Measurements from ENCODE around the gene CATSPER3.
"Not testable (repeated sequence)": the region's sequence is repeated elsewhere in the genome, so short reads cannot be mapped to it uniquely, and the experiment has no call there.

CATSPER3 gene

DNA sequence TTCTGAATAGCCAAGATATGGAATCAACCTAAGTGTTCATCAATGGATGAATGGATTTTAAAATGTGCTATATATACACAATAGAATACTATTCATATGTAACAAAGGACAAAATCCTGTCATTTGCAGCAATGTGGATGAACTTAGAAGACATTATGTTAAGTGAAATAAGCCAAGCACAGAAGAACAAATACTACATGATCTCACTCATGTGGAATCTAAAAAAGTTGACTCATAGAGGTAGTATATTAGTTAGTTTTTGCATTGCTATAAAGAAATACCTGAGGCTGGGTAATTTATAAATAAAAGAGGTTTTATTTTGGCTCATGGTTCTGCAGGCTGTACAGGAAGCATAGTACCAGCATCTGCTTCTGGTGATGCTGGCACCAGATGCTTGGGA lies 8.1 kb downstream of the CATSPER3 start:
- DNase-seq, result no peak

DNA sequence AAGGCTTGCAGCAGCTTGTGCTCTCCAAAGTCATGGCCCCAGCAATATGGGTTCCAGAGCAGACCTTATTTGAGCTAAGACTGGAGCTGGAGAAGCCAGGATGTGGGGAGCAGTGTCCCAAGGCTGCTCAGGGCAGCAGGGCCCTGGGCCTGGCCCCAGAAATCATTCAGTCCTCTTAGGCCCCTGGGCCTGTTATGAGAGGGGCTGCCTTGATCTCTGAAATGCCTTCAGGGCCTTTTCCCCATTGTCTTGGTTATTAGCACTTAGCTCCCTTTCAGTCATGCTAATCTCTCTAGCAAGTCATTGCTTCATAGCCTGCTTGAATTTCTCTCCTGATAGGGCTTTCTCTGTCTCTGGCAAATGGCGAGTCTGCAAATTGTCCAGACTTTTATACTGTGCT lies 9.1 kb downstream of the CATSPER3 start:
- DNase-seq, result no peak

DNA sequence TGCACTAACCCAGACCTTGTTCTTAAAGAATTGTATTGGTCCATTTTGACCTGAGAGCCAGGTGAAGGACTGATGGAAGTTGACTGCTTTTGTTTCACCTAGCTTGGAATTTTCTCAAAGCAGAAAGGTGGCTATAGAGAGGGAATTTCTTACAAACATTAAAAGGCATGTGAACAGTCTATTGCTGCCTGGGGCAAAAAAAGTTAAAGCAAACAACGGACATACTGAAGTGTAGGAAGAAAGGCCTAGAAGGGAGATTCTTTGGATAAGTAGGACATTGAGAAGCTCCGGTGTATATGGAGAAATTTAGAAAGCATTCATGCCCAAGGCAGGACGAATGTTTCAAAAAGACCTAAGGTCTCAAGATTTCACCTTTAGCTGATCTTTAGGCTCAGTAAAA lies 11.7 kb downstream of the CATSPER3 start:
- no peak for DNase-seq

DNA sequence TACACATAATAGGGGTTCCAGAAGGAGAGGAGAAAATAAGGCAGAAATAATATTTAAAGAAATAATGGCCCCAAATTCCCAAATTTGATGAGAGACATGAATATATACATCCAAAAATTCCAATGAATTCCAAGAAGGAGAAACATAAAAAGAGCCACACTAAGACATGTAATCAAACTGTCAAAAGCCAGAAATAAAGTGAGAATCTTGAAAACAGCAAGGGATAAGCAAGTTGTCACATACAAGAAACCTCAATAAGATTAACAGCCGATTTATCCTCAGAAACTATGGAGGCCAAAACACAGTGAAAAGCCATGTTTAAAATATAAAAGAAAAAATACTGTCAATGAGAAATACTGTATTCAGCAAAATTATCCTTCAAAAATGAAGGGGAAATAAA lies 14.5 kb downstream of the CATSPER3 start:
- no peak for DNase-seq

DNA sequence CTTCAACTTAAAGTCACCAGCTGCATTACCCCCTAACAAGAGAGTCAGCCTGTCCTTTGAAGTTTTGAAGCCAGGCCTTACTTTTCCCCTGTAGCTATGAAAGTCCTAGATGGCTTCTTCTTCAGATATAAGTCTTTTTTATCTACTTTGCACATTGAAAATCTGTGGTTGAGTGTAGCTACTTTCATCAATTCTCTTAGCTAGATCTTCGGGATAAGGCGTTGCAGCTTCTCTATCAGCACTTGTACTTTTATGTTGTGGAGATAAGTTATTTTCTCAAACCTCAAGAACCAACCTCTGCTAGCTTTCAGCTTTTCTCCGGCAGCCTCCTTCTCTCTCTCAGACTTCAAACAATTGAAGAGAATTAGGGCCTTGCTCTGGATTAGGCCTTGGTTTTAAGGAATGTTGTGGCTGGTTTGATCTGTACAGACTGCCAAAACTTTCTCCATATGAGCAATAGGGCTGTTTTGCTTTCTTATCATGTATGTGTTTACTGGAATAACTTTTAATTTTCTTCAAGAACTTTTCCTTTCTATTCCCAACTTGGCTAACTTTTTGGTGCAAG lies 21.6 kb downstream of the CATSPER3 start:
- DNase-seq, result no peak

DNA sequence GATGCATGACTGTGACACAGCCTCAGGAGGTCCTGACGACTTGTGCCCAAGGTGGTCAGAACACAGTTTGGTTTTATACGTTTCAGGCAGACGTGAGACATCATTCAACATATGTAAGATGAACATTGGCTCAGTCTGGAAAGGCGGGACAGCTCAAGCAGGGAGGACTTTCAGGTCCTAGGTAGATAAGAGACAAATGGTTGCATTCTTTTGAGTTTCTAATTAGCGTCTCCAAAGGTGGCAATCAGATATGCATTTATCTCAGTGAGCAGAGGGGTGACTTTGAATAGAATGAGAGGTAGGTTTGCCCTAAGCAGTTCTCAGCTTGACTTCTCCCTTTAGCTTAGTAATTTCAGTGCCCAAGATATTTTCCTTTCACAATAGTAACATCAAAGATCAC lies 22.5 kb downstream of the CATSPER3 start:
- not testable (repeated sequence) for DNase-seq

DNA sequence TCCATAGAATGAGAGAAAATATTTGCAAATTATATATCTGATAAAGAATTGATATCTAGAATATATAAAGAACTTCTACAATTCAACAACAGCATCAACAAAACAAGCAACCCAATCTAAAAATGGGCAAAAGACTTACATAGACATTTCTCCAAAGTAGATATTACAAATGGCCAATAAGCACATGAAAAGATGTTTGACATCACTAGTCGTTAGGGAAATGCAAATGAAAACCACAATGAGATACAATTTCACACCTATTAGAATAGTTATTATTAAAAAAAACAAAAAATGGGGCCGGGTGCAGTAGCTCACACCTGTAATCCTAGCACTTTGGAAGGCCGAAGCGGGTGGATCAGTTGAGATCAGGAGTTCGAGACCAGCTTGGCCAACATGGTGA lies 24.4 kb downstream of the CATSPER3 start:
- no peak for DNase-seq

DNA sequence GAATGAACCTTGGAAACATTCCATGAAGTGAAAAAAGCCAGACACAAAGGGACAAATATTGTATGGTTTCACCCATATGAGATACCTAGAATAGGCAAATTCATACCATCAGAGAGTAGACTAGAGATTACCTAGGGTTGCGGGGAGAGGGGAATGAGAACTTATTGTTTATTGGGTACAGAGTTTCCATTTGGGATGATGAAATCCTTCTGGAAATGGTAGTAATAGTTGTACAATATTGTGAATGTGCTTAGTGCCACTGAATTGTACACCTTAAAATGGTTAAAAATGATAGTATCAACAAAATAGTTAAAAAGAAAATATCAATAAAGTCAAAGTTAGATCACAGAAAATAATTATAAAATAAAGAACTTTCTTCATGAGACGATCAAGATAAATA lies 25.5 kb downstream of the CATSPER3 start:
- no peak for DNase-seq

DNA sequence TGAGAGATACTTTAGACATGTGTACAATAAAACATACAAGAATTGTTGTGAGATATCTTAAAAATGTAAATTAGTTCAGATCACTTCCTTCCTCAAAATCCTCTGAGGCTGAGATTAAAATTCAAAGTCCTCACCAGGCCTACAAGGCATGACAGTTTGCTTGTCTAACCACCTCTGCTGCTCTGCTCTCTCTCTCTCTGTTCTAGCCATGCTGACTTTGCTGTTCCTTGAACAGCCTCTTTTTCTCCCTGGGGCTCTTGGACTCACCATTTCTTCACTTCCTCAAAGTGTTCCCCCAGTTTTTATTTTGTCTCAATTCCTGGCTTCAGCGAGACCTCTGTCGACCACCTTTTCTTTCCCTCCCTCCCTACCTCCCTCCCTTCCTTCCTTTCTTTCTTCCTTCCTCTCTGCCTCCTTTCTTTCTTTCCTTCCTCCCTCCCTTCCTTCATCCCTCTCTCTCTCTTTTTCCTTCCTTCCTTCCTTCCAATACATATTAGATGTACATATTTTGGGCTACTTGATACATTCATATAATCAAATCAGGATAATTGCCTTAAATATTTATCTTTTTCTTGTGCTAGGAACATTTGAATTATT lies 27.0 kb downstream of the CATSPER3 start:
- no peak for DNase-seq

DNA sequence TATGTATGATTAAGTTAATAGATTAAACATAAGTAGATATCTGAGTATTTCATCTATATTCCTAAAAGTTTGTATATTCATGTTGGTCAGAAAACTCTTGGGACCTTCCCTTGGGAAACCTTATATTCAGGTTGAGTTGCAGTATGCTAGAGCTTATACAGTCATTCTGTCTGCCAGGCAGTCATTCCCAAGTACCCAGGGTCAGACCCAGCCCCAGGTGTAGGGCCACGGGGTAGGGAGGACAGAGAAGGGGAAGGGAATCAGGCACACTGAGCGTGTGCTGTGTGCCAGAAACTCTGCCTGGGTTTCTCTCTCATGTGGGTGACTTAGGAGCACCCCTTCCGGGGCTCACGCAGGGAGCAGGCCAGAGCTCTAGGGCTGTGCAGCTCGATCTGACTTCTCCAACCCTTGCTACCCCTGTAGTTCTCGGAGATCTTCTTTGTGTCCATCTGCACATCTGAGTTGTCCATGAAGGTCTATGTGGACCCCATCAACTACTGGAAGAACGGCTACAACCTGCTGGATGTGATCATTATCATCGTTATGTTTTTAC lies 28.2 kb downstream of the CATSPER3 start:
- no peak for DNase-seq

DNA sequence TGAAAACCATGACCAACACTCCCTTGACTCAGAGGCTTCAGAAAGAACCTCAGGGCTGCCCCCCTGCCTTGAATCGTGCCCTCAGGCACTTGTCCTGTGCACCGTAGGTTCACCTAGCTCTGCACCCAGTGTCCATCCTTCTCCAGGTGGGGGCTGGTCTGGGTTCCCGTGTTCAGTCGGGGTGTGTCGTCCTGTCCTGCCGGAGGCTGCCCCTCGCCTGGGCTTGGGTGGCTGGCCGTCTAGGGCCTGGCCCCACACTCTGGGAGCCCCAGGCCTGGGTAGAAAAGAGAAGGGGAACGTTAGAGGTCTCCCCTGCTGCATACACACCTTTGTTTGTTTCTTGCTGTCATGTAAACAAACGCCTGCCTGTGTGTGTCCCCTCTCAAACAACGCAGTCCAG lies 29.3 kb downstream of the CATSPER3 start:
- no peak for DNase-seq

DNA sequence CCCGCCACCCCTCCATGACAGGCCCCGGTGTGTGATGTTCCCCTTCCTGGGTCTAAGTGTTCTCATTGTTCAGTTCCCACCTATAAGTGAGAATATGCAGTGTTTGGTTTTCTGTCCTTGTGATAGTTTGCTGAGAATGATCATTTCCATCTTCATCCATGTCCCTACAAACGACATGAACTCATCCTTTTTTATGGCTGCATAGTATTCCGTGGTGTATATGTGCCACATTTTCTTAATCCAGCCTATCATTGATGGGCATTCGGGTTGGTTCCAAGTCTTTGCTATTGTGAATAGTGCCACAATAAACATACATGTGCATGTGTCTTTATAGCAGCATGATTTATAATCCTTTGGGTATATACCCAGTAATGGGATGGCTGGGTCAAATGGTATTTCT lies 30.4 kb downstream of the CATSPER3 start:
- not testable (repeated sequence) for DNase-seq

DNA sequence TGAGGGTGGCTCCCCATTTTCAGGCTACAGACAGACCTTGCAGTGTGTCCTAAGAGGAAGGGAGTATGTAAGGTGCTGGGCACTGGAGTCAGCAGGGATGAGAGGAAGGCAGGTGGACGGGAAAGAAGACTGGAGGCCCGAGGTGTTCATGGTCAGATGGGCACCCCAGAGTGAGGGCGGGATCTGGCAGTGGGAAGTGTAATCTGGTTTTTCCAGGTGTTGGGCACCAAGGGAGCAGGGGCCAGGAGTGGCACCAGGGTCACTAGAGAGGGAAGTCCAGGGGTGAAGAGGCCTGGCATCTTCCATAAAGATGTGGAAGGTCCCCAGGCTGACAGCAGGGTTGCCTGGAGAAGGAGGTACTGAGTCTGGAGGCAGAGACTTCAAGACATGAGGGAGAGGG lies 36.7 kb downstream of the CATSPER3 start:
- no peak for DNase-seq

DNA sequence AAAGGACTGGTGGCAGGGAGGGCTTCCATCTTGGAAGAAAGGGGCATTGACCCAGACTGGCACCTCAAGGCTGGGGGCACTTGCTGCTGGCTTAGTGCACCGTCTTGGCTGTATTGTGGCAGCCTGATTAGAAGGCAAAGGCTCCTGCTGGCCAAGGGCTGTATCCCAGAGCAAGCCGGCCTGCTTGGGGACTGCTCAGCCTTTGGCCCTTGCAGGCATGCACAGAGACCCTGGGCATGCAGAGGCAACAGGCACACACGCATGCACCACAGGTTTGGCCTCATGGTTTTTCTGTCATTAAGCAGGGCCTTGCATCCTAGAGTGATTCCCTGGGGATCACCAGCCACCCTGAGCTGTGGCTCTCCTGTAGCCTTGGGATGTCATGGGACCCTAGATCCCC lies 37.4 kb downstream of the CATSPER3 start:
- DNase-seq, result no peak

DNA sequence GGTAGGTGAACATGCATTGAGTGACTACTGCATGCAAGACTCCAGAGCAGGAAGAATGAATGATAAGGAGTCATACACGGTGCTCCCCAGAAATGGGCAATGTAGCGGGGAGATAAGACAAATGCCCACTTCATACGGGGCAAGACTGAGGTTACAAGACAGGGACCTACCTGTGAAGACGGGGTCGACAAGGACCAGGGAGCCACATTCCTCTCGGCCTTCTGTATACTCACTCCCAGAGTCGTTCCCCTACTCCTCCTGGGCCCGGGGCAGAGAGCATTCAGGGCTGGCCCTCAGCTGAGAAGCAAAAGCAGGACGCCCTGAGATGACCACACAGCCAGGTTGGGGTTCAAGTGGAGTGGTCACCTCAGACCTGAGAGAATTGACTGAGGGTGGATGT lies 39.6 kb downstream of the CATSPER3 start:
- no peak for DNase-seq

DNA sequence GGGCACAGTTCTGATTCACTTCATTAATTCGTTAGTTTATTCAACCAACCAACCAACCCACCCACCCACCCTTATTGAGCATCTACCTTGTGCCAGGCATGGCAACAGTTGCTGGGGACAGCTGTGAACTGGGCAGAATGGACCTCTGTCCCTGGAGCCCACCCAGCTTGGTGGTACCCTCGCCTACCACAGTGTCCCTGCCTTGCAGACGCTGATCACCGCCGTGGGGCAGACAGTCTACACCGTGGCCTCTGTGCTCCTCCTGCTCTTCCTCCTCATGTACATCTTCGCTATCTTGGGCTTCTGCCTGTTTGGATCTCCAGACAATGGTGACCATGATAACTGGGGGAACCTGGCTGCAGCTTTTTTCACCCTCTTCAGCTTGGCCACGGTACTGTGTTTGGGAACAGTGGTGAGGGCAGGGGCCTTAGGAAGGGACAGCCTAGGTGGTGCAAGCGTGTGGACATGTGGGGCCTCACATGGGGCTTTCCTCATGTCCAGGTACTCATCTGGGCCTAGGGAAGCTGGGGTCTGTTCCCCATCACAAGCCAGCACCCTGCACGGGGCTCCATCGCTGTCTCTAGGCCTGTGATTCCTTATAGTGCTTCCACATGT lies 40.1 kb downstream of the CATSPER3 start:
- no peak for DNase-seq

DNA sequence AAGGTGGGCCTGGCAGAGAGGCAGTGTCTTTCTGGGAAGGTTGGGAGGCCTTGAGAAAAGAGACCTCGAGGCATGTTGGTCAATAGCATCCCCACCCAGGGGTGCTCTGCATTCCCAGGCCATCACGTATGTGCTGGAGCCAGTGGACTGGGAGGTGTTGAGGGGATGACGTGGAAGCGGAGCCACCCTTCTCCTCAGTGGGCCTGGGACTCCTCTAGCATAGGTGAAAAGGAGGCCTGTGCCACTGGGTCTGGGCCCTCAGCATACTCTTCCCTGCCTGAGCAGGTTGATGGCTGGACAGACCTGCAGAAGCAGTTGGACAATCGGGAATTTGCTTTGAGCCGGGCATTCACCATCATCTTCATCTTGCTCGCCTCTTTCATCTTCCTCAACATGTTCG lies 40.8 kb downstream of the CATSPER3 start:
- no peak for DNase-seq

DNA sequence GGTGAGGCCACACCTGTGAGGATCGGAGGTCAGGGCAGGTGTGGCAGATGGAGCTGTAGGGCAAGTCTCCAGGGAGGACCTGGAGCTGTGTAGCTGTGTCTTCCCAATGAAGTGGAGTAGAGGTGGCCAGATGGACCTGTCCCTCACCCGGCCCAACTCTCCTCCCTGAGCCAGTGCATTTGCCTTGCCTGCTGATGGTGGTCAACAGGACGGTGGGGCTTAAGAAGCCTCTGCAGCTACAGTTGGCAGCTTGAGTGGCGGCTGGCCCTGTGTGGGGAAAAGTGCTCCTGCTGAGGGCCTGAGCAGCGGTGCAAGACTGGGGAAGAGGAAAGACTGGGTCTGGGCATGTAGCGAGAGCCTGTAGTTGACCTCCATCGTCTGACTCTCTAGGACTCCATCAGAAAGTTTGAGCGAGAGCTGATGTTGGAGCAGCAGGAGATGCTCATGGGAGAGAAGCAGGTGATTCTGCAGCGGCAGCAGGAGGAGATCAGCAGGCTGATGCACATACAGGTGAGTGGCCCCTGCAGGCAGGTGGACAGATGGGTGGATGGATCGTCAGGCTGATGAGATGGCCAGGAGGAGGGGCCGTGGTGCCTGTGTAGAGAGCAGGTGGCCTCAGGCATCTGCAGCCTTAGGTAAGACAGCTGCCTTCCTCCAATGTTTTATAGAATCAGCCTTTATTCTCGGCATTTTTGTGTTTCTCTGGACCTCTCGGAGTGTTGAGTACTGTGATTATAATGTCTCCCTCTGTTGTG lies 41.5 kb downstream of the CATSPER3 start:
- no peak for DNase-seq

DNA sequence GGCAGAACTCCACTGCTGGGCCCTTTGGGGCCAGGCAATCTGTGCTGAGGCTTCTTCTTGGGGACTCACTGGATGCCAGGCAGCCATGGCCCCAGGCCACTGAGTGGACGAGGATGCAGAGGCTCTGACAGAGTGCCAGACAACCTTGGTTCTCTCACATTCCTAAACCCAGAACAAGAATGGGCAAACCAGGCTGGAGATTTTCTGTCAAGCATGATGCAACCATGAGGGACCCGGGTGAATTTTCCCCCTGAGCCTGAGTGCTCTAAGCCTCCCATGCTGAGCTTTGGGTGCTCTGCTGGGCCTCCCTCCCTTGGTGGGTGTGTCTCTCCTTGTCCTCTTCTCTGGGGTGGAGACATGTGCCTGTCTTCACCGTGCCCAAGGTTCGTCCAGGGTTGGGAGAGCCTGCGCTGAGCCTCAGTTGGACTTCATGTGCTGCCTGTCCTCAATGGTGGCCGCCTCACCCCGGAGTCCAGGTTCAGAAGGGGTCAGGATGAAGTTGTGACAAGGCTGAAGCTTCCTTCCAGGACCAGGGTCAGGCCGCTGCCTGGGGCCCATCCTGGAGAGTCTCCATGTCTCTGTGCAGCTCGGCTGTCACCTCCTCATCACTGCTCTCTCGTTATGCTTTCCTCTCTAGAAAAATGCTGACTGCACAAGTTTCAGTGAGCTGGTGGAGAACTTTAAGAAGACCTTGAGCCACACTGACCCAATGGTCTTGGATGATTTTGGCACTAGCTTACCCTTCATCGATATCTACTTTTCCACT lies 42.2 kb downstream of the CATSPER3 start:
- no peak for DNase-seq

DNA sequence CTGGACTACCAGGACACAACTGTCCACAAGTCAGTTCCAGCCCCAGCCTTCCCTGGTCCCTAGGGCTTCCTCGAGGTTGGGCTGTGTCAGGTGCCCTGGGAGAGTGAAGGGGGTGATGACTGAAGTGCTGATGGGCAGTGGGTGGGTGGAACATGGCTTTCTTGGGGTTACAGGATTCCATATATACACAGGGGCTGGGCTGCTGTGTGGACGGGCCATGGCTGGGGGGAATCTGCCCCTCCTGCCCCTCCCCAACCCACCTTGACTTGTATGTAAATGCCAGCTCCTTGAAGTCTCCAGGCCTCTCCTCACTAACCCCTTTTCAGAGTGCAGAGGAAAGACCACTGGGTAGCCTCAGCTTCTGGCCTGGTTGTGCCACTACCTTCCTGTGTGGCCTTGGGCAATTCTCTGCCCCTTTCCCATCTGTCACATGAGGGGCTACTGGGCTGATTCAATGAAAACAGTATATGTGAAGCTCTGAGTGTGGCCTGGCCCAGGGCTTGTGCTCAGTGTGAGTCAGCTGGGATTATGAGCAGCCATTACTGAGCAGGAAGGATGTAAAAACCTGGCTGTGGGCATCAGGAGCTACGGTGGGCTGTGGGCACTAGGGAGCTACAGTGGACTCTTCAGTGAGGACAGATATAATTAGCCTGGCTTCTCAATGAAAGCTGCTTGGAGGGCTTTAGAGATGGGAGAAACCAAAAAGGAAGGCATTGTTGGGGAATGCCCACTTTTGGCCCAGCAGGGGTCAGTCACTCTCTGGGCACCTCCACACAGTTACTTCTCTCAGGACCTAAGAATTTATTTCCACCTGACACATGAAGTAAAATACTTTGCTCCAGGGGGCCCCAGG lies 43.0 kb downstream of the CATSPER3 start:
- DNase-seq, result no peak

DNA sequence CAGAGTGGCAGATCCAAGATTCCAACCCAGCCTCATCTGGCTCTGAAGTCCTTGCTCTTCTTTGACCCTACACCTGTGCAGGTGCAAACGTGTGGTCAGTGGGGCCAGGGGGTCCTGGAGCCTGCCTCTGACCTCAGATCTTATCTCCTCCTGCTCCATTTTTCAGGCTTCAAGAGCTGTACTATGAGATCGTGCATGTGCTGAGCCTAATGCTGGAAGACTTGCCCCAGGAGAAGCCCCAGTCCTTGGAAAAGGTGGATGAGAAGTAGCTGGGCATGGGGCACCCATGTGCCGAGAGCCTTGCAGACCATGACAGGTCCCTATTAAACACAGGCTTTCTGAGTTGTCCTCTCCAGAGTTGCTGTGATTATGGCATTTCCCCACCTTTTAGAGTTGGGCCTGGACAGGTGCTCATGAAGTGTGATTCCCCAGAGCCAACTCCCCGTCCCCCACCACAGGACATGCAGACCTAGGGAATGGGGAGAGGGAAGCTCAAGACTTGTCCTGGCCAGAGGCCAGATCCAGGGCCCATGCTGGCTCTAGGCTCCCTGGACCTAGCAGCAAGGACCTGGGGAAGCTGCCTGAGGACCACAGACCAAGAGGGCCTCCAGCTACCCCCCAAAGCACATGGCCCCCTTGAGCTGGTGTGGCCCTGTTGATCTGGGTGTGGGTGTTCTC lies 43.8 kb downstream of the CATSPER3 start:
- DNase-seq, result no peak
